NCI-H1092 (cell line): ENCODE measurements around the gene HNRNPF.
"Not testable (repeated sequence)": the region's sequence is repeated elsewhere in the genome, so short reads cannot be mapped to it uniquely, and the experiment has no call there.

Source experiments
- DNase-seq: peaks from one replicate; lab custom pipeline; 2025; lab: John Stamatoyannopoulos, UW

The HNRNPF gene

DNA sequence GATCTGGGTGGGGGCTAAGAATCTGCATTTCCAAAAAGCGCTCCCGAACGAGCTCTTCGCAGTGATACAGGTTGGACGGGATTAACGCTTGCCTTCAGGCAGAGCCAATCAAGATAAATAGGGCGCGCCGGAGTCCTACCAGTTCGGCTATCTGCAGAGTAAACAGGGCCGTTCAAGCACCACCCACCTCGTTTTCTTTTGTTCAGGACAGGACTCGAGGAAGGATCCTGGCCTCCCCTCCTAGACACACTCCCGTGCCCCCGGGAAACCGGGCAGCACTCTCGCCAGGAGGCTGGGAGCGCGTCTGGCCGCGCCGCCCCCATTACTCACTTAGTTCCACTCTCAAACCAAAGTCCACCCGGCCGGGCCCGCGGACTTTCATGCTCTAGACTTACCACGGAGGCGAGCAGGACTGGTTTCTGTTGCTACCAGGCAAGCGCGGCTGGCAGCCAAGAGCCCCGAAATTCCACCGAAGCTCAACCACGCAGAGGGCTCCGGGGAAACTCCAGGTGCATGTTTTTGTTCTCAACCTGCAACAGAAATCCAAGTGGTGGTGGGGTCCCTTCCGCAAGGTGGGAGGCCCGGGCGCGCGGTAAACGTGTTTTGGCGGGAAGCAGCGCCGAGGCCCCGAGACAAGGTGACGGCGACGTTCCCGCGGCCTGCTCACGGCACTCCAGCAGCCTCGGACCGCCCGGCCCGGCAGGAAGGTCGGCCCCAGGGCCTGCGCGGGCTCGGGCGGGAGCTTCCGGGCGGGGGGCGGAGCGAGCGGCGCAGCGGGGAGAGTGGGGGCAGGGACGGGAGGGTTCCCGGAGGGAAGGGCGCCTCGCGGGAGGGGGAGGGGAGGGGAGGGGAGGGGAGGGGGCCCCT is 12.7 kb downstream of the HNRNPF start:
- peak; percentile 17 for DNase-seq

DNA sequence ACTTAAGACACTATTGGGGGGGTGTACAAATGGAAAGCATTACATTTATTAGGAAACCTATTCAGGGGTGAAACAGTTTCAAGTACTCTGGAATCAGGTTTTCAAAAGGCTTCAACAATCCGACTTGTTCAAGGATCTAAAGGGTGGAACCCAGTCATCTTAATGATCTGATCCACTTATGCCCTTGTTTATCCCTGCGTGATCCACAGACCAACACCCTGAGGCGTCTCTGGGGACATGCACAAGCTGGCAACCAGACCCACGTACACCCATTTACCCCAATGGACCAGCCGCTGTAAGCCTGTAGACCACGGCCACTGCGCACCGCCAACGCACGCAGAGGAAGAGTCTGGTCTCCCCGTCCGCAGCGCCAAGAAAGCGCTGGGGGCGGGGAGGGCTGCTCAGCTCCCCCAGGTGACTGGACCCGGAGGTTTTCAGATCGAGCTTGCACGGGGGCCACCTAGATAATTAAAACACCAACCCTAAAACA is 13.4 kb downstream of the HNRNPF start:
- DNase-seq = no peak

DNA sequence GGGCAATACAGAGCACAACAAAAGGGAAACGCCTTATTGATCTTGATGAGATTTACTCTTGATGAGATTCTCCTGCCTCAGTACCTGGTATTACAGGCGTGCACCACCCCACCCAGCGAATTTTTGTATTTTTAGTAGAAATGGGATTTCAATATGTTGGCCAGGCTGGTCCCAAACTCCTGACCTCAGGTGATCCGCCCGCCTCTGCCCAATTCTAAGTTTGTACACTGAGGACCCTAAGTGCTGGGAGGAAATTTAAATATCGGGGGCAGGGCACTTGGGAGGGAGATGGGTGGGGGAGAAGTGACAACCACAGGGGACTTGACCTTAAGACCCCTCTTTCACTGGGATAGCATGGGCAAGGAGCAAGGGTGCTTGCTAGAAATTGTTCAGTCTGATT is 14.1 kb downstream of the HNRNPF start:
- DNase-seq = no peak

DNA sequence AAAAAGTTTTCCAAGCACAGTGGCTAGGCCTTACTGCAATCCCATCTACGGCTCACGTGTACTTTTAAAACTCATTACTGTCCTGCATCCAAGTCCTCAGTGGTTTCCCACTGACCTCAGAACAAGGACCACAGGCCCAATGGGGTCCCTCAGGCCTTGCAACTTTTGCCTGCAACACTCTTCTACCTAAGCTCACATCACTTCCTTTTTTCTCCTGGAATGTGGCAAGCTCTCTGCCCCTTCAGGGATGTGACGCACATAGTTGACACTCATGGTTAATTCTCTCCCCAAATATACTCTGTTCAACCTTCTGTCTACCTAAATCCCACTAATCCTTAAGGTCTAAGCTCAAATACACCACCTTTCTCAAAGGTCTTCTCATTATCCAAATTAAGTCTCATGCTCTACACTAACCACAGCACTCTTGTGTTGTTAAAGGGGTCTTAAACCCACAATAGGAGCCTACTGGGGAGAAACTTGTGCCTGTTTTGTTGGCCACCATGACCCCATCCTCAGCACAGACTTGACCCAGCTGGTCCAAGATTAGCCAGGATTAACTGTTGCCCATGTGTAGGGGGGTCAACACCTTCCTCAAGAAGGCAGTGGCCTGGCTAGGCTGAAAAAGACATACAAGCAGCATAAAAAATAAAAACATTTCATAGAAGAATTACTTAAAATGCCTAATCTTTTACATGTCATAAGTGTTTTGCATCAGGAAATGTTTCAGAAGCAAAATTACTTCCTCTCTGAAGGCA is 15.2 kb downstream of the HNRNPF start:
- no peak for DNase-seq

DNA sequence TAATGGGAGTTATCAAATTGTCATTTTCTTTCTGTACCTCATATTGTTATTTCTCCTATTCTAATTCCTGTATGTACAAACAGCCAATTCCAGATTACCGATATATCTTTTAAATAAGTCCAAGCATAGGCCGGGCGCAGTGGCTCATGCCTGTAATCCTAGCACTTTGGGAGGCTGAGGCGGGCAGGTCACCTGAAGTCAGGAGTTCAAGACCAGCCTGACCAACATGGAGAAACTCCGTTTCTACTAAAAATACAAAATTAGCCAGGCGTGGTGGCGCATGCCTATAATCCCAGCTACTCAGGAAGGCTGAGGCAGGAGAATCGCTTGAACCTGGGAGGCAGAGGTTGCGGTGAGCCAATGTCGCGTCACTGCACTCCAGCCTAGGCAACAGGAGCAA is 15.8 kb downstream of the HNRNPF start:
- DNase-seq = not testable (repeated sequence)

DNA sequence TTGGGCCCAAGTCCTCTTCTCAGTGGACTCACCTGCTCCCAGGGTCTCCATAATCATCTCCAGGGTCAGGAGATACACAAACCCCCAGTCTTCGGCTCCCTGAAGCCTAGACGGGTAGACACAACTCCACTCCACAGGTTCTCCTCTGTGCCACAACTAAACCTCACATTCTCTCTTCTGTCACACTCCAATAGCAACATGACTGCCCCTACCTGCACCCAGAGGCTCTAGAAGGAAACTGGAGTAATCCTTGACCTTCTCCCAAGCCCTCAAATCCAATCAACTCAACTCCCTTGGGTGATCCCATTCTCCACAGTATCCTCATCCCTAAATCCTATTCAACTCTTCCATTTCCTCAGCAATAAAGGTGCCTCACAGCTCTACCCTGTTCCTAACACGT is 16.2 kb downstream of the HNRNPF start:
- DNase-seq = no peak

DNA sequence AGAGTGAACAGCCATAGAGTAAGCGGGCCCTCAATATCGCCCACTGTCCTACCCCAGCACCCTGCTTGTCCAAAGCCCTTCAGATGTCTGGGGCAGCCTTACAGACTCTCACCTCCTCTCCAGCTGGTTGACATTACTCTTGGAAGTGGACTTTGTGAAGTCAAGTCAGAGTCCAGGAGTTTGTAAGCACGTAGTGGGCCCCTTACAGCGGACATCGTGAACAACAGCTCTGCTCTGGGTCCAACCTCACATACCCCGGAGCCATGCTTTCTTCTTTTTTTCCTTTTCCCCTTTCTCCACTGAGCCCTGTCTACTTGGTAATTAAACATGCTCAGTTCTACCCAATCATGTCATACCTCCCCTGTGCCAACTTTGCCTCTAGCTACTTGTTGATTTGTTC is 17.5 kb downstream of the HNRNPF start:
- DNase-seq = no peak

DNA sequence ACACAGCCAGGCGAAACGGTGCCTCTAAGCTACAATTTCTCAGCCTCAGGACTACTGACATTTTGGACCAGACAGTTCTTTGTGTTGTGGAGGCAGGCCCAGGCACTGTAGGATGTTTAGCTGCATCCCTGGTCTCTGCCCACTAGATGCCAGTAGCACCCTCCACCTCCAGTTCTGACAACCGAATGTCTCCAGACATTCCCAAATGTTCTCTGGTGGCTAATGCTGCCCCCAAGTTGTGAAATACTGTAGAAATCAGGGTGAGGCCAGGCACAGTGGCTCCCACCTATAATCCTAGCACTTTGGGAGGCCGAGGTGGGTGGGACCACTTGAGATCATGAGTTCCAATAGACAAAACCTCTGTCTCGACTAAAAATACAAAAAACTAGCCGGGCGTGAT is 18.2 kb downstream of the HNRNPF start:
- DNase-seq = no peak

DNA sequence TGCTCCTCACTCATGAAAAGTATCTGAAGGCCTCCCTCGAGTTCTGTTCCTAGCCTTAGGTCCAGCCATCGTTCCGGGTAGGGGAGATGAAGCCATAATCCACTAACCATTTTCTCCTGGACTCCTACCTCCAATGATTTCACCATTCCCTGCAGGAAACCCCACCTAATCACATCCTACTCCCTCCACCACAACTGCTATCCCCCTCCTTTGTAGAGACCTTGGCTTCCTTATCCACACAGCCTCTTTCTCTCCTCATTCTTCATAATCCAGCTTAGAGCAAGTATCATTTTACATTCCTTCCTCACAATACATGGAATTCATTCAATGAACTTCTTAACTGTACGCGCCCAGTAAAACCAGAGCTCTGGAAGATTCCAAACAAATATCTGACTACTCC is 18.7 kb downstream of the HNRNPF start:
- DNase-seq = no peak

DNA sequence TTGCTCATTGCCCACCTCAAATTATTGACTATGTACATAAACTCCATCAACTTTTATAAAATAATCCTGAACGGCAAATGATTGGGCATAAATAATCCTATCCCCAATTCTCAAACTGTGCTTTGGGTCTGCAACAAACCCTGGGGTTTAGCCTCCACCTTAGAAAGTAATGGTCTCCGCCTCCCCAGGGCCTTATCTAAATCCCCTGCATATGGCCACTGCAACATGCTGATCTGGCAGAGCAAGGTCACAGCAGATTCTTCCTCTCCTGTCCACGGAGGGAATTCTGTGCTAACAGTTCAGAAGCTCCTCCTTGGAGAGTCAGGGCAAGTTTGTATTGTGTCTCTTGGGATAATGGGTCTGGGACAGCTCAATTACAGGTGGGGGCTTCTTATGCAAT is 19.1 kb downstream of the HNRNPF start:
- no peak for DNase-seq

DNA sequence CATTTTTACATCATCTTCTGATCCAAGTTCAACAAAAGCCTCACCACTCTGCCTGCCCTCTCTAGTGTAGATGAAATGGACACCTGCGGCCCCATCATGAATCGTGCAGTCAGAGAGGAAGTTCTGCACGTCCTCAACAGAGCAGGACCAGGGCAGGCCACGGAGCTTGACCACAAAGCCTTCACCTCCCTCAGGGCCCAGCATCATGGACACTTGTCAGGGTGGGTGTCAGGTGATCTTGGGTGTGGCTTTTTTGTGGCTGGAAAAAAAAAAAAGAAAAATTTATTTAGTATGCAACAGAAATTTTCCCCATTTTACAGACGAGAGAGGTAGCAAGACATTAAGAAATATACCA is 21.3 kb downstream of the HNRNPF start:
- DNase-seq = no peak

DNA sequence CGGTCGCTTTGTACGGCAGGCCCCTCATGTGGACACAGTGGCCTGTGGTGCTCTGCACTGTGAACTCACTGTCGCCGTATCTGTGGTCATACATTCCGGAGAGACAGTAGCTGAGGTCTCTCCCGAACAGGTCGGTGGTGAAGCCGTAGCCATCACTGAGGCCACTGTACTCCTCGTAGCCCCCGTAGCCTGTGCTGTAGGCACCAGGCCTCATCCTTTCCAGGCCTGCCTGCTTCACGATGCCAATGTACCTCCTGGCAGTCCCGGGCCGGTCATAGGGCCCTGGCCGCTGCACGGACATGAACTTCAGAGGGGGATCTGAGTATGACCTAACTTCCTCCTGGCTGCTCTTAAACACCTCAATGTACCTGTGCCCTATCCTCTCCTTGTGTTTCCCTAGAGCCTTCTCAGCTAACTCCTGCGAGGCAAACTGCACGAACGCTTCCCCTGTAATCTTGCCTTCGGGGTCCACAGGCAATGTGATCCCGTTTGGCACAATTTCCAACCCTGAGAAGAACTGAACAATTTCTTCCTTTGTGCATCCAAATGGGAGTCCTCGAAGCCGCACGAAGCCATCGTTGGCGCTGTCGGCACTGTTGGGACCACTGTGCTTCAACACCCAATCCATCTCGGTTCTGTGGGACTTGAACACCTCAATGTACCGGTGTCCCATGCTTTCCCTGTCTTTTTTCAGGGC is 21.9 kb downstream of the HNRNPF start:
- no peak for DNase-seq

DNA sequence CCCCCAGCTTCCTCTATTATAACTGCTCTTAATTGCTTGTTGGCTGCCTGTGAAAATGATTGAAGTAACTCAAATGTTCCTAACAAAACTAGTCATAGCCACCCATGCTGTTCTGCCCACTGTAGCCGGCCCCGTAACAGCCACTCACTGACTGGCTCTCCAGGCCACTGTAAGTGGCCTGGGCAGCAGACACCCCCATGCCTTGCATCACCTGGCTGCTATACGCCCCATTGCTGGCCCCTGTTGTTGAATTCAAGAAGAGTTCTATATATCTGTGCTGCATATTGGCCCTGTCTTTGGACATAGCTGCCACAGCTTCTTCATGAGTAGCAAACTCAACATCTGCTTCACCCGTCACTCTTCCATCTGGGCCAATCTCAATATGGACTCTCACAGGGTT is 22.4 kb downstream of the HNRNPF start:
- DNase-seq = no peak

DNA sequence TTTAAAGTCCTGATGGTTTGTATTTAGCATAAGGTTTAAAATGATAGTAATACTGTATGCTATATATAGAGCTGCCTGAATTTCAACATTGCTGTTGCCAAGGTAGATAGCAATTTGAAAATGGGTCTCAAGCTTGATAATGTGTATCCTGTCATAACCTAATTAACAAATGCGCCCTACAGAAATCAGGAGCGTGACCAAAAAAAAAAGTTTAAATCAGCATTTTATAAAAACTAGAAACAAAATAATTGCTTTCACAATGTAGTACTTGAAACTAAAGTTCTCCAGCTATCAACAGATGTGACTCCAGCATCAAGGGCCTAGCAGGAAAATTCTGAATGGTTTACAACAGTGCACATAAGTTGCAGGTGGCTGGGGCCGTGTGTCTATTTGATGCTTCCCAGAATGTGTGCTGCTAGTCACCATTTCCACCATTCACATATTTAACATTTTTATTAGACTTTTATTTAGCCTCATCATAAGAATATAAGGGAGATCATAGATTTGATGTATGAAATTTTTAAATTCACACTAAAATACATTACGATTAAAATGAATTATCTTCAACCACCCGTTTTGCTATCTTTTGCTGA is 23.5 kb downstream of the HNRNPF start:
- DNase-seq = no peak

DNA sequence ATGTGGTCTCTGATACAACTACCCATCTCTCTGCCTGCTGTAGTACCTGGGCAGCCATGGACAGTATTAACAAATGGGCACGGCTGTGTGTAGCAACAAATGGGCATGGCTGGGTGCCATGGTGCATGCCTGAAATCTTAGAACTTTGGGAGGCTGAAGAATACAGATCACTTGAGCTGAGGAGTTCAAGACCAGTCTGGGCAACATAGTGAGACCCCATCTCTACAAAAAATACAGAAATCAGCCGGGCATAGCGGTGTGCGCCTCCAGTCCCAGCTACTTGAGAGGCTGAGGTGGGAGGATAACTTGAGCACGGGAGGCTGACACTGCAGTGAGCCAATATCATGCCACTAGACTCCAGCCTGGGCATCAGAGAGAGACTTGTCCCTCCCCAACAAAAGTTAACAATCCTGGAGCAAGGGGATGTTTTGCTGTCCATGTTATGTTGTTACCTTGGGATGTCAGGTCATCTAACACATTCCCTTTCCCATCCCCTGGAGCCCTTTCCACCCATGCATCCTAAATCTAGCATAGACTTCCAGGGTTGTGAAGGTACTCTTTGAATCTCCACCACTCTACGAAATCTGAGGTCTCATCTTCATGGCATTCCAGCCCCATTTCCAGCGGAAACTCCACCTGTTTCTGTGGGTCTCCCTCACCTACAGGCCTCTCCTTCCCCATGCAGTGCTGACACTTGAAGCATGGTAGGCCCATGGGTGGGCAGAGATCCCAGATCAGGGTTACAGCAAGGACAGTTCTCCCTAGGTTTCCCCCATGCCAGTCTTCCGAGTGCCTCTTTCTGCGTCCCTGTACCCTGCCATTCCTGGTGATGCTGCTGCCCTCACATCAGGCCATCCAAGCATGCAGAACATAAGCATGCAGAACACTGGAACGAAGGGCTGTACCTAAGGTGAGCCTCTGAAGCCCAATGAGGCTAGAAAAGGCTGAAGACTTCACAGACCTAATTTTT is 24.4 kb downstream of the HNRNPF start:
- DNase-seq = no peak

DNA sequence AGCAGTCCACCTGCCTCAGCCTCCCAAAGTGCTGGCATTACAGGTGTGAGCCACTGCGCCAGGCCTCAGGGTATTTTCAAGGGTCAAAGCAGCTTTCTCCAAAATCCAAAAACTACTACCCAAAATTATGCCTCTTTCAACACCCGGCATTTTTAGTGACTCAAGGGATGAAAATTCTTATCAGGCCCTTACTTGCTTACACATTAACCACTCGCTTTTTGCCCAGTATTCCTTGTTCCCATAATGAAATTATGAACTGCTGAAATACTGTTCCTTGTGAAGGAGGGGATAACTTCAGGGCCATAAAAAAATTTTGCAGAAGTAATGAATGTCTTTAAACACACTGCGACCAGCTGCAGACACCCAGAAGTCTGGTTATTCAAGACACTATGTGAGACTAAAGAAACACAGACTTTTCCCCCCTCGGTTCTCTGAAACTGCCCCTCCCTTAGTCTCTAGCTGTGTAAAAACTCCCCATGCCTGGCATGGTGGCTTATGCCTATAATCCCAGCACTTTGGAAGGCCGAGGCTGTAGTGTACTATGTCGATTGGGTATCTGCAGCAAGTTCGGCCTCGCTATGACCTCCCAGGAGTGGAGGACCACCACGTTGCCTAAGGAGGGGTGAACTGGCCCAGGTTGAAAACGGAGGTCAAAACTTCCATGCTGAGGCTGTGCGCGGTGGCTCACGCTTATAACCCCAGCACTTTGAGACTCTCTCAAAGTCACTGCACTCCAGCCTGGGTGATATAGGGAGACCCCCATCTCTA is 25.6 kb downstream of the HNRNPF start:
- no peak for DNase-seq

DNA sequence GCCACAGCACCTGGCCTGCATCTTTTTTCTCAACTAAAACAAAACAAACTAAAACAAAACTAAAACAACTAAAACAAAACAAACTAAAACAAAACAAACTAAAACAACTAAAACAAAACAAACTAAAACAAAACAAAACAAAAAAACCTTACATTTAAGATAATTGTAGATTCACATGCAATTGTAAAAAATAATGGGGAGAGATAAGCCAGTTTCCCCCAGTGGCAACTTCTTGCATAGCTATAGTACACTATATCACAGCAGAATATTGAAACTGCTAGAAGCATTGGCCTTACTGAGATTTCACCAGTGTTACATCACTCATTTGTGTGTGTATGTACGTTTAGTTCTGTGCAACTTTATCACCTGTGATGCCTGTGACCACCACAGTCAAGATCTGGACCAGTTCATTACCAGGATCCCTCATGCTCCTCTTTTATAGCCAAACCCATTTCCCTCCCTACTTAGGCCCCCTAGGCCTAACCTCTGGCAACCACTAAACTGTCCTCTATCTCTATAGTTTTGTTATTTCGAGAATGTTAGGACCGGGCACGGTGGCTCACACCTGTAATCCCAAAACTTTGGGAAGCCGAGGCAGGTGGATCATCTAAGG is 28.3 kb downstream of the HNRNPF start:
- DNase-seq = no peak

DNA sequence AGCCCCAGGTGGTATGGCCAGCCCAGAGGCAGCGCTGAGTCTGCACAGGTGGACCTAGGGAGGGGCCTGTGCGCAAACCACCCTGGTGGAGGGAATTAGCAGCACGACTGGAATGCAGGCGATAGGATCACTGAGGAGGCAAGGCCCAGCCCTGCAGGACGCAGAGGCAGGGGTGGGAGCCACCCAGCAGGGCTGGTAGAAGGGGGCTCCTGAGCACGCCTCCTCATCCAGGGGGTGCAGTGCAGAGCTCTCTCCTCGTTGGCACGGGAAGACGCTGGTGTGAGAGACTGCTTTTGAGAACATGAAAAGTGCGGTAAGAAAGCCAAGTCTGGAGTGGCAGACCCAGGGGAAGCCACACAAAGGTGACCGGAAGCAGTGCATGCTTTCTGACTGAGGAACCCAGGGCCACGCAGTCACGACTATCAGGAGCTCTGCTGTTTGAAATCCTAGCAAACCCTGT is 31.5 kb downstream of the HNRNPF start:
- DNase-seq = no peak

DNA sequence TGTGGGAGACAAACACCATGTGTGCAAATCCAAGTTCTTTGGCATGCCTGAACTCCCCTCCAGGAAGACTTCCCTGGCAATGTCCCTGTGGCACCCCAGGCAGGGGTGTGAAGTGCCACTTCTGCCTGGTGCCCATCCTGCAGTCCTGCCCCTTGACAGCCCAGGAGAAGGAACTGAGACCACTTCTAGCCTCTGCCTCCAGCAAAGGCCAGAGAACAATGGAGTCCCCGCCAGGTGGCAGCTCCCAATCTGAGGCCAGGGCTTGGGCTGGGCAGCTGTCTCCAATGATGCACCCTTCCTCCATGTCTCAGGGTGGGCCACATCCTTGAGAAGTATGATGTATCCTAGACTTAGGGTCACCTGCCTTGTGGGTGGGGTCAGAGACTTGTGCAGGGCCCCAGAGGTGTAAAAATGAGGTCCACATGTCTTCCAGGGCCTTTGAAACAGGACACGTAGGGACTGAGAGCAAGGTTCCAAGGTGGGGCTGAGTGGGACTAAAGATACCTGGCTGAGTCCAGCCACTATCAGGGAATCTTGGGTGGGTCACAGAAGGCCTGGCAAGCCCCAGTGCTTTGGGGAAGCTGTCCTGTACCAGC is 32.1 kb downstream of the HNRNPF start:
- no peak for DNase-seq
